HG02678 (cell line): ENCODE results near the gene UPF1.
"Not testable (repeated sequence)": the region's sequence is repeated elsewhere in the genome, so short reads cannot be mapped to it uniquely, and the experiment has no call there.

Source experiments
- ATAC-seq: cut with Tn5 transposase; IDR thresholded peaks from one replicate; pipeline ENCODE4 v1.9.1; 2021; ENCODE audit warnings: mild to moderate bottlenecking, moderate library complexity; ENCODE audit not compliant: unreplicated experiment

UPF1 gene

GRCh38 chr19:18798384-18799352, 33.1 kb upstream of the UPF1 start:
- no peak for ATAC-seq

- no peak for ATAC-seq
Observed at GRCh38 chr19:18799389-18799970, 32.3 kb upstream of the UPF1 start.

GRCh38 chr19:18800079-18800478, 31.7 kb upstream of the UPF1 start:
- no peak for ATAC-seq

GRCh38 chr19:18800636-18801035, 31.1 kb upstream of the UPF1 start:
- no peak for ATAC-seq

DNA sequence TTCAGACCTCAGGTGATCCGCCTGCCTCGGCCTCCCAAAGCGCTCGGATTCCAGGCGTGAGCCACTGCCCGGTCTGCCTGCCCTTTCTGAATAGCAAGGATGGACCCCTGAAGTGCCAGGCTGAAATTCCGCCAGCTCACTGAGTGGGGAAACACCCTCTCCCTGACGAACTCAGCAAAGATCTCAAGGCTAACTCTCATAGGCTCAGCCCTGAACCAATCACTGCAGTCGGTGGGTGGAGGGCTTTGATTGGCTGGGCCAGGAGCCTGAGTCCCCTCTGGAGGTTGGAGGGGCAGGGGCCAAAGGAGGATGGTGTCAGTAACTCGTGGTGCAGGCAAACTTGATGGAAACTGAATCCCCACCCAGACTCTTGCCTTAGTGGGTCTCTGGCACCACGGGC, 29.4 kb upstream of the UPF1 start:
- no peak for ATAC-seq

DNA sequence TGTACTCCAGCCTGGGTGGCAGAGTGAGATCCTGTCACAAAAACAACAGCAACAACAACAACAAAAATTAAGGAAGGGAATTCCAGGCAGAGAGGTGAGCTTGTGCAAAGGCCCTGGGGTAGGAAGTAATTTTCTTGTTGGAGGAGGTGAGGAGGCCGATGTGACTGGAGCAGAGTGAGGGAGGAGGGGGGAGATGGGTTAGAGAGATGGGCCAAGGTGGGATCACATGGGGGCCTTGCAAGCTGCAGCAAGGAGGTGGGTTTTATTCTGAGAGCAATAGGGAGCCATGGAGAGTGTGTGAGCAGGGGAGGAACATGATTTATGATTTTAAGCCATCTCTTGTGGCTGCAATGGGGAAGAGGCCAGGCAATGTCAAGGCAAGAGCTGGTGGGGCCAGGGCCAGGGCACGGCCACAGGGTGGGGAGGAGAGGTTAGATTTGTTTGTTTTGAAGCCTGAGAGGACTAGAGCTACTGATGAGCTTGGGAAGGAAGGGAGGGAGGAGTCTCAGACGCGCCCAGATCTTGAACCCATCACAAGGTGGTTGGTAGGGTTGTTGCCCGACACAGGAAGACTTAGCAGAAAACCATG, 28.1 kb upstream of the UPF1 start:
- no peak for ATAC-seq

GRCh38 chr19:18804139-18804601, 27.6 kb upstream of the UPF1 start:
- ATAC-seq = no peak

- no peak for ATAC-seq
Observed at GRCh38 chr19:18804643-18805042, 27.1 kb upstream of the UPF1 start.

- ATAC-seq = no peak
Observed at GRCh38 chr19:18807861-18808331, 23.9 kb upstream of the UPF1 start.

DNA sequence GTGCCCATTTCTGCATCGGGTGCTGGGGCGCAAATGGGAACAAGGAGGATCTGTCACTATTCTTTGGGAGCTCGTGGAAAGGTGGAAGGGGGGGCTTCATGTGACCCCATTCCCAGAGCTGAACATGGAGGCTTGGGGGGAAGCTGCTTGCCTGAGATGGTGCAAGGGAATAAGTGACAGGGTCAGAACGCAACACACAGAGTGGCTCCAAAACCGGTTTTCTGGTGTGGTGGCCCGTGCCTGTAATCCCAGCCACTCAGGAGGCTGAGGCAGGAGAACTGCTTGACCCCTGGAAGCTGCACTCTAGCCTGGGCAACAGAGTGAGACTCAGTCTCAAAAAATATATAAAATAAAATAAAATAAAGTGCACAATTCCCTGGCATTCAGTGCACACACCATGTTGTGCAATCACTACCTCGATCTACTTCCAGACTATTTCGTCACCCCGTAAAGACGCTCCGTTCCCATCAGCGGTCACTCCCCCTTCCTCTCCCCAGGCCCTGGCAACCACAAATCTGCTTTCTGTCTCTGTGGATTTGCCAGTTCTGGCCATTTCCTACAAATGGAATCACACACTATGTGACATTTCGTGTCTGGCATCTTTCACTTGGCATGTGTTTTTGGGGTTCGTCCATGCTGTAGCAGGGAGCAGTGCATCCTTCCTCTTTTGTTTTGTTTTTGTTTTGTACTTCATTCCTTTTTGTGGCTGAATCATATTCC, 22.4 kb upstream of the UPF1 start:
- ATAC-seq = no peak

- ATAC-seq = not testable (repeated sequence)
Observed at GRCh38 chr19:18811638-18812037, 20.1 kb upstream of the UPF1 start.

DNA sequence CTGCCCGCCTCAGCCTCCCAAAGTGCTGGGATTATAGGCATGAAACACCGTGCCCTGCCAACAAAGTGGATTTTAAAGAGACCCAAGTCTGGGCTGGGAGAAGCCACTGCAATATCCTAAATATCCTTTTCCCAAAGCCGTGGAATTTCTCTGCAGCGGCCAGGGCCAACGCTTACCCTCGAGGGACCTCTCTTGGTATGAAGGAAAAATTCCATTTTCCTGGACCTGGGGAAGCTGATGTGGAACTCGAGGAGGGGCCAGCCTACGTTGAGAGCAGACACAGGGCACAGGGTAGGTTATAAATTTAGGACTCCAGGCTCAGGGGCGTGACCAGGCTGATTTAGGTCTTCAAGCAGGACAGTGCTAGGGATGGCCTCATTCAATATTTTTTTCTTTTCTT, 17.7 kb upstream of the UPF1 start:
- no peak for ATAC-seq

DNA sequence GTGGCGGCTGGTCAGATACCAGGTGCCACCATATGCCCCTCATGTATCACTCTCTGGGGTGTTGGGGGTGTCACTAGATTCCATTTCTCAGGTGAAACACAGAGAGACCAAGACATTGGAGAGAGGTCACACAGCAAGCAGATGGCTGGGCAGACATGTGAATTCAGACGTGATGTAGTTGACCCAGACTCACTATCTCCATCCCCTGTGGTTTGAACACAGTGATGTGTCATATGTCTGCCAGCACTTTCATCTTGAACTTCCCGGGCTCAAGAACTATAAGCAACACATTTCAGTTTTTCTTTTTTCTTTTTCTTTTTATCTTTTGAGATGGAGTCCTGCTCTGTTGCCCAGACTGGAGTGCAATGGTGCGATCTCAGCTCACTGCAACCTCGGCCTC, 16.1 kb upstream of the UPF1 start:
- no peak for ATAC-seq

DNA sequence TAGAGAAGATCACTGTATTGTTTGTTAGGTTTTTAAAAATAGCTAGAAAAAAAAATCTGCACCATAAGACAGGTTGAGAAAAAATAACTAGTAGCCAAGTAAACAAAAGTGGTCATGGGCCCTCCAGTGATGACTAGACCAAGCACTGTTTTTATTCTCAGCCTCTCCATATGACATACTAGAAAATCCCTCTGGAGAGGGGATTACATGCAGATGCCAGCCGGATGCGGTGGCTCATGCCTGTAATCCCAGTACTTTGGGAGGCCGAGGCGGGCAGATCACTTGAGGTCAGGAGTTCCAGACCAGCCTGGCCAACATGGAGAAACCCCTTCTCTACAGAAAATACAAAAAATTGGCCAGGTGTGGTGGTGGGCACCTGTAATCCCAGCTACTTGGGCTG, 15.1 kb upstream of the UPF1 start:
- ATAC-seq = not testable (repeated sequence)

GRCh38 chr19:18817574-18817973, 14.2 kb upstream of the UPF1 start:
- ATAC-seq = no peak

- no peak for ATAC-seq
Observed at GRCh38 chr19:18828786-18829185, 3.0 kb upstream of the UPF1 start.

- ATAC-seq = no peak
Observed at GRCh38 chr19:18830488-18830887, 1.3 kb upstream of the UPF1 start.

GRCh38 chr19:18832306-18833140, 764 bp downstream of the UPF1 start:
- ATAC-seq = peak; percentile 21

GRCh38 chr19:18833141-18833476, 1.4 kb downstream of the UPF1 start:
- no peak for ATAC-seq
